CD14-positive monocyte (primary cell): Measurements from ENCODE around the gene CCL16. TPM values are rescaled to one million over a fixed set of nuclear protein-coding genes. Genes with fewer than 3 reads are reported as not detected.

Experiments used
- DNase-seq, 3 donors: peaks; one replicate each; pipeline ENCODE4 v3.0.0-alpha.2; 2011 to 2022
- H2AFZ ChIP-seq: 2 replicates; pipeline ENCODE4 v1.6.0; 2012; ENCODE audit warnings: mild to moderate bottlenecking, low read depth, low read length, inconsistent platforms; ENCODE audit not compliant: insufficient read depth, poor library complexity, severe bottlenecking
- H3K27ac ChIP-seq, 2 donors: 1 replicate in 1 of 2; 2 replicates in 1 of 2; pipeline ENCODE4 v1.5.1; 2012 to 2013; ENCODE audit warnings: low read length in 2 of 2, control low read depth in 1 of 2, inconsistent platforms in 1 of 2, low read depth in 1 of 2, mild to moderate bottlenecking in 1 of 2
- H3K27me3 ChIP-seq, 2 donors: one replicate each; pipeline versions ENCODE4 v1.6.0 to v1.6.1; 2011 to 2013; ENCODE audit warnings: low read length in 2 of 2; ENCODE audit not compliant: control insufficient read depth in 2 of 2, insufficient read depth in 2 of 2
- H3K36me3 ChIP-seq, 2 donors: replicated peaks in 1 of 2; 1 replicate in 1 of 2; 2 replicates in 1 of 2; pipeline versions ENCODE4 v1.5.1 to v1.6.1; 2012 to 2013; ENCODE audit warnings: low read length in 2 of 2, control low read depth in 1 of 2, inconsistent platforms in 1 of 2, mild to moderate bottlenecking in 1 of 2; ENCODE audit not compliant: insufficient read depth in 2 of 2, control insufficient read depth in 1 of 2
- H3K4me1 ChIP-seq, 2 donors: 1 replicate in 1 of 2; 2 replicates in 1 of 2; pipeline versions ENCODE4 v1.5.1 to v1.6.1; 2012 to 2013; ENCODE audit warnings: low read length in 2 of 2, control low read depth in 1 of 2, inconsistent platforms in 1 of 2, mild to moderate bottlenecking in 1 of 2, moderate library complexity in 1 of 2; ENCODE audit not compliant: insufficient read depth in 2 of 2, control insufficient read depth in 1 of 2
- H3K4me2 ChIP-seq: replicated peaks from 2 replicates; pipeline ENCODE3; 2012; ENCODE audit warnings: low read length, moderate library complexity, mild to moderate bottlenecking; ENCODE audit not compliant: poor library complexity, severe bottlenecking; ENCODE audit errors: extremely low read depth
- H3K4me3 ChIP-seq, 3 experiments: fragments of 200-600 bp in 1 of 3; sonication (generic) in 1 of 3; replicated peaks in 1 of 3; 1 replicate in 2 of 3; 2 replicates in 1 of 3; pipeline ENCODE4 v1.5.1; 2011 to 2013; ENCODE audit warnings: low read length in 3 of 3, mild to moderate bottlenecking in 3 of 3, control low read depth in 2 of 3, low read depth in 2 of 3, inconsistent platforms in 1 of 3, moderate library complexity in 1 of 3
- H3K79me2 ChIP-seq: 2 replicates; pipeline ENCODE4 v1.6.0; 2012; ENCODE audit warnings: mild to moderate bottlenecking, control low read depth, inconsistent platforms, low read length, moderate library complexity; ENCODE audit not compliant: insufficient read depth
- H3K9ac ChIP-seq: 2 replicates; pipeline ENCODE4 v1.6.0; 2017; ENCODE audit warnings: low read length, mild to moderate bottlenecking; ENCODE audit not compliant: insufficient read depth, poor library complexity, severe bottlenecking
- H3K9me3 ChIP-seq, 2 donors: replicated peaks in 1 of 2; 1 replicate in 1 of 2; 2 replicates in 1 of 2; pipeline versions ENCODE4 v1.5.1 to v1.6.1; 2012 to 2013; ENCODE audit warnings: low read length in 2 of 2, control low read depth in 1 of 2; ENCODE audit not compliant: control insufficient read depth in 1 of 2, insufficient read depth in 1 of 2
- H4K20me1 ChIP-seq: 2 replicates; pipeline ENCODE4 v1.6.0; 2012; ENCODE audit warnings: mild to moderate bottlenecking, low read length, control low read depth, moderate library complexity; ENCODE audit not compliant: insufficient read depth
- H3K27ac Mint-ChIP-seq, 7 donors: one replicate each; pipeline ENCODE4 v1.8.0; 2020; ENCODE audit warnings: mild to moderate bottlenecking in 7 of 7, mixed read lengths in 7 of 7, moderate library complexity in 6 of 7, inconsistent platforms in 2 of 7
- H3K27me3 Mint-ChIP-seq, 3 donors: one replicate each; pipeline ENCODE4 v1.8.0; 2021 to 2022; ENCODE audit warnings: low read depth in 3 of 3, mild to moderate bottlenecking in 3 of 3, mixed read lengths in 3 of 3, moderate library complexity in 3 of 3, inconsistent platforms in 1 of 3
- H3K36me3 Mint-ChIP-seq, 2 donors: one replicate each; pipeline ENCODE4 v1.8.0; 2020; ENCODE audit warnings: mixed read lengths in 2 of 2, inconsistent platforms in 1 of 2, mild to moderate bottlenecking in 1 of 2
- H3K4me1 Mint-ChIP-seq: one replicate; pipeline ENCODE4 v1.8.0; 2020; ENCODE audit warnings: mild to moderate bottlenecking, mixed read lengths
- H3K4me3 Mint-ChIP-seq, 2 donors: one replicate each; pipeline ENCODE4 v1.8.0; 2020; ENCODE audit warnings: mild to moderate bottlenecking in 2 of 2, mixed read lengths in 2 of 2, moderate library complexity in 1 of 2
- H3K9me3 Mint-ChIP-seq, 7 donors: one replicate each; pipeline ENCODE4 v1.8.0; 2020 to 2022; ENCODE audit warnings: mixed read lengths in 7 of 7, mild to moderate bottlenecking in 6 of 7, moderate library complexity in 6 of 7, inconsistent platforms in 2 of 7
- CTCF ChIP-seq: fragments of 200-600 bp; IDR thresholded peaks from one replicate; pipeline ENCODE4 v1.8.0; 2022; ENCODE audit warnings: antibody characterized with exemption, mild to moderate bottlenecking
- WGBS: methylation state at CpG from one replicate; pipeline ENCODE4 v1.1.5; 2013; ENCODE audit warnings: missing lambda C conversion rate; ENCODE audit not compliant: insufficient coverage; 5-methylcytosine and 5-hydroxymethylcytosine counted together
- intact Hi-C, 2 donors: fragments of 100-400 bp; cut with micrococcal nuclease; formaldehyde crosslinking; loops; one replicate each; pipeline versions ENCODE4 v1.15.0 to v1.15.1; 2023
- polyA plus RNA-seq, 3 donors: library from polyadenylated mRNA; depleted of rRNA in 1 of 3; unstranded in 2 of 3; stranded (reverse) in 1 of 3; fragments of 300-500 nt in 2 of 3; fragments of >200 nt in 1 of 3; fragmentation: Illumina TruSeq in 2 of 3; gene quantifications; 1 replicate in 2 of 3; 2 replicates in 1 of 3; pipeline ENCODE4 v1.2.3, GENCODE V29; 2012 to 2021

The CCL16 gene
- polyA plus RNA-seq, 3 donors: not detected

GRCh38 chr17:36001110-36001771 lies 19.9 kb upstream of the CCL16 start, which contains the start of gene CCL15:
CCL15 (minus strand) TSS chr17:36001553; CDS start chr17:36001492, 61 bp downstream.
- H3K4me3 Mint-ChIP-seq: no peak within 1 kb of the TSS
- peaks cover 0 to 3% (median 2%) of the 10 kb centered on the region in 3 donors for H3K27me3 Mint-ChIP-seq
- H3K27ac Mint-ChIP-seq: no peak within 1 kb of the TSS

GRCh38 chr17:36000732-36001109 lies 19.4 kb upstream of the CCL16 start:
- Histone ChIP-seq H4K20me1 (no peaks in the 10 kb centered on the region), H3K27me3 (no peaks in the 10 kb centered on the region), H3K4me2 (no peak overlapping the region), H3K4me3 (no peak overlapping the region), H2AFZ (no peak overlapping the region), H3K79me2 (no peaks in the 10 kb centered on the region), H3K9ac (no peak overlapping the region), H3K36me3 (no peaks in the 10 kb centered on the region), H3K9me3 (no peaks in the 10 kb centered on the region), H3K4me1 (no peaks in the 10 kb centered on the region), H3K27ac (no peak overlapping the region)
- TF ChIP-seq CTCF: no peak
- H3K27me3 Mint-ChIP-seq: peaks cover 0 to 4% (median 2%) of the 10 kb centered on the region in 3 donors
- H3K4me3 Mint-ChIP-seq: no peak overlapping the region
- WGBS: 91% methylated on average over 1 of the region's 6 CpGs
- no peak overlapping the region for H3K27ac Mint-ChIP-seq
- no peak for DNase-seq
- intact Hi-C loops: no loop called here
- H3K4me1 Mint-ChIP-seq: peaks cover 11% of the 10 kb centered on the region
- H3K9me3 Mint-ChIP-seq: no peaks in the 10 kb centered on the region
- H3K36me3 Mint-ChIP-seq: no peaks in the 10 kb centered on the region

More at GRCh38 chr17:36001110-36001771, 19.9 kb upstream of the CCL16 start, which contains the start of gene CCL15:
- intact Hi-C loops: no loop called here
- Histone ChIP-seq H3K27me3 (no peaks in the 10 kb centered on the region), H2AFZ (no peak within 1 kb of the TSS), H3K36me3 (no peaks in the 10 kb centered on the region), H3K79me2 (no peaks in the 10 kb centered on the region), H4K20me1 (no peaks in the 10 kb centered on the region), H3K9ac (no peak within 1 kb of the TSS), H3K9me3 (no peaks in the 10 kb centered on the region), H3K4me1 (no peaks in the 10 kb centered on the region), H3K27ac (no peak within 1 kb of the TSS), H3K4me3 (no peak within 1 kb of the TSS), H3K4me2 (no peak within 1 kb of the TSS)
- 100% methylated on average over 2 of the region's 6 CpGs for WGBS
- Mint-ChIP-seq H3K9me3 (no peaks in the 10 kb centered on the region), H3K36me3 (no peaks in the 10 kb centered on the region), H3K4me1 (peaks cover 11% of the 10 kb centered on the region)
- TF ChIP-seq CTCF: no peak
- DNase-seq: no peak
